ENCODE data around the gene EXOSC10. TPM values are rescaled to one million over a fixed set of nuclear protein-coding genes. Genes with fewer than 3 reads are reported as not detected.

The EXOSC10 gene
- total RNA-seq, 1 experiment from 2014 or later: 93.1 TPM

DNA sequence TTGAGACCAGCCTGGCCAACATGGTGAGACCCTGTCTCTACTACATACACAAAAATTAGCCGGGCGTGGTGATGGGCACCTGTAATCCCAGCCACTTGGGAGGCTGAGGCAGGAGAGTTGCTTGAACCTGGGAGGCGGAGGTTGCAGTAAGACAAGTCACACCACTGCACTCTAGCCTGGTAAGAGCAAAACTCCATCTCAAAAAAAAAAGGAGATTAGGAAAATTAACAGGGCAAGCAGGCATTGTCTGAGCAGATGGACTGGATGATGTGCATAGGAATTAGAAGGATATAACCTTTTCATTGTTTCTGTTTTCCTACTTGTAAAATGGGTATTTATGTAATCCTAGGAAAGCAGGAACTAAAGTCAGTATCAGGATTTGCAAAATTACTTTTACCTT is 71.7 kb downstream of the EXOSC10 start:
- no peak overlapping the region for H3K27ac ChIP-seq (ENCODE audit: low read length)
- BruUV-seq (replicated peaks): no TSS peak
- TF ChIP-seq, protein P1, sequence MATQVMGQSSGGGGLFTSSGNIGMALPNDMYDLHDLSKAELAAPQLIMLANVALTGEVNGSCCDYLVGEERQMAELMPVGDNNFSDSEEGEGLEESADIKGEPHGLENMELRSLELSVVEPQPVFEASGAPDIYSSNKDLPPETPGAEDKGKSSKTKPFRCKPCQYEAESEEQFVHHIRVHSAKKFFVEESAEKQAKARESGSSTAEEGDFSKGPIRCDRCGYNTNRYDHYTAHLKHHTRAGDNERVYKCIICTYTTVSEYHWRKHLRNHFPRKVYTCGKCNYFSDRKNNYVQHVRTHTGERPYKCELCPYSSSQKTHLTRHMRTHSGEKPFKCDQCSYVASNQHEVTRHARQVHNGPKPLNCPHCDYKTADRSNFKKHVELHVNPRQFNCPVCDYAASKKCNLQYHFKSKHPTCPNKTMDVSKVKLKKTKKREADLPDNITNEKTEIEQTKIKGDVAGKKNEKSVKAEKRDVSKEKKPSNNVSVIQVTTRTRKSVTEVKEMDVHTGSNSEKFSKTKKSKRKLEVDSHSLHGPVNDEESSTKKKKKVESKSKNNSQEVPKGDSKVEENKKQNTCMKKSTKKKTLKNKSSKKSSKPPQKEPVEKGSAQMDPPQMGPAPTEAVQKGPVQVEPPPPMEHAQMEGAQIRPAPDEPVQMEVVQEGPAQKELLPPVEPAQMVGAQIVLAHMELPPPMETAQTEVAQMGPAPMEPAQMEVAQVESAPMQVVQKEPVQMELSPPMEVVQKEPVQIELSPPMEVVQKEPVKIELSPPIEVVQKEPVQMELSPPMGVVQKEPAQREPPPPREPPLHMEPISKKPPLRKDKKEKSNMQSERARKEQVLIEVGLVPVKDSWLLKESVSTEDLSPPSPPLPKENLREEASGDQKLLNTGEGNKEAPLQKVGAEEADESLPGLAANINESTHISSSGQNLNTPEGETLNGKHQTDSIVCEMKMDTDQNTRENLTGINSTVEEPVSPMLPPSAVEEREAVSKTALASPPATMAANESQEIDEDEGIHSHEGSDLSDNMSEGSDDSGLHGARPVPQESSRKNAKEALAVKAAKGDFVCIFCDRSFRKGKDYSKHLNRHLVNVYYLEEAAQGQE (IDR thresholded peaks at IDR 0.05; ENCODE audit: insufficient read depth in 1 of 2, low read depth in 2 of 2, low read length in 1 of 2): no peak
- no peak for TF ChIP-seq TCF7L2 (IDR thresholded peaks at IDR 0.05; ENCODE audit: low read depth, low read length)
- no peak for TF ChIP-seq POLR2AphosphoS5 (IDR thresholded peaks at IDR 0.05; ENCODE audit: low read depth, low read length)
- TF ChIP-seq, protein P2, sequence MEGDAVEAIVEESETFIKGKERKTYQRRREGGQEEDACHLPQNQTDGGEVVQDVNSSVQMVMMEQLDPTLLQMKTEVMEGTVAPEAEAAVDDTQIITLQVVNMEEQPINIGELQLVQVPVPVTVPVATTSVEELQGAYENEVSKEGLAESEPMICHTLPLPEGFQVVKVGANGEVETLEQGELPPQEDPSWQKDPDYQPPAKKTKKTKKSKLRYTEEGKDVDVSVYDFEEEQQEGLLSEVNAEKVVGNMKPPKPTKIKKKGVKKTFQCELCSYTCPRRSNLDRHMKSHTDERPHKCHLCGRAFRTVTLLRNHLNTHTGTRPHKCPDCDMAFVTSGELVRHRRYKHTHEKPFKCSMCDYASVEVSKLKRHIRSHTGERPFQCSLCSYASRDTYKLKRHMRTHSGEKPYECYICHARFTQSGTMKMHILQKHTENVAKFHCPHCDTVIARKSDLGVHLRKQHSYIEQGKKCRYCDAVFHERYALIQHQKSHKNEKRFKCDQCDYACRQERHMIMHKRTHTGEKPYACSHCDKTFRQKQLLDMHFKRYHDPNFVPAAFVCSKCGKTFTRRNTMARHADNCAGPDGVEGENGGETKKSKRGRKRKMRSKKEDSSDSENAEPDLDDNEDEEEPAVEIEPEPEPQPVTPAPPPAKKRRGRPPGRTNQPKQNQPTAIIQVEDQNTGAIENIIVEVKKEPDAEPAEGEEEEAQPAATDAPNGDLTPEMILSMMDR (IDR thresholded peaks at IDR 0.05): no peak
- TF ChIP-seq SIN3A (IDR thresholded peaks at IDR 0.05; ENCODE audit: borderline replicate concordance, insufficient read depth, low read depth, low read length): no peak
- H3K4me3 ChIP-seq (ENCODE audit: low read depth in 2 of 2, low read length in 2 of 2): no peak overlapping the region
- ChIA-PET CTCF (no interaction called here), POLR2A (no interaction called here)
- ATAC-seq (no peak), DNase-seq (ENCODE audit: low read depth, low spot score) (no peak)
- no peaks in the 10 kb centered on the region for H3K27me3 ChIP-seq (ENCODE audit: control insufficient read depth, insufficient read depth, low read length)
- no peaks in the 10 kb centered on the region for H3K4me1 ChIP-seq (ENCODE audit: control insufficient read depth, insufficient read depth, low read length)
- H3K9me3 ChIP-seq (ENCODE audit: control insufficient read depth, insufficient read depth, low read depth, low read length): no peaks in the 10 kb centered on the region
- peaks cover 28% of the 10 kb centered on the region for H3K36me3 ChIP-seq (ENCODE audit: control insufficient read depth, insufficient read depth, low read length)
- intact Hi-C loops (cut with micrococcal nuclease; ENCODE audit: unreplicated experiment) (no loop called here), in situ Hi-C loops (cut with HindIII; ENCODE audit: low pct_unique_long_range_greater_than_20kb, low sequenced_read_pairs) (no loop called here)

DNA sequence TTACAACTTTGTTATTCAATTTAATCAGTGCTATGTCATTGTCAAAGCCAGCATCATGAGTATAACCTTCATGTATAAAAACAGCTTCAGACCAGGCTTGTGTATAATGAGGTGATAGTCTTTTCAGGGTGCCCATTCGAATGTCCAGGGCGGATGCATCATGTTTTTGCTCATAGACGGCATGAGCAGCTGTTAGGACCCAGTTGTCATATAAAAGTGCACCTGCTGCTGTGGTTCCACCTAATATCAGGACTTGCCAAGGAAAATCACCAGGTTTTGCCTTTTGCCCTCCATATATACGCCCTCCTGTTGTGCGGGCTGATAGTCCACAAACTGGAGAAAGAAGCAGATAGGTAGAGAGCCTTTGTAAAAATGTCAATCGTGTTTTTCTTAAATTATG is 72.4 kb downstream of the EXOSC10 start:
- ChIA-PET POLR2A (no interaction called here), CTCF (no interaction called here)
- Histone ChIP-seq H3K27me3 (ENCODE audit: control insufficient read depth, insufficient read depth, low read length) (no peaks in the 10 kb centered on the region), H3K4me1 (ENCODE audit: control insufficient read depth, insufficient read depth, low read length) (no peaks in the 10 kb centered on the region), H3K9me3 (ENCODE audit: control insufficient read depth, insufficient read depth, low read depth, low read length) (no peaks in the 10 kb centered on the region), H3K27ac (ENCODE audit: low read length) (no peak overlapping the region), H3K4me3 (ENCODE audit: low read depth in 2 of 2, low read length in 2 of 2) (no peak overlapping the region), H3K36me3 (ENCODE audit: control insufficient read depth, insufficient read depth, low read length) (peaks cover 28% of the 10 kb centered on the region)
- no peak for TF ChIP-seq POLR2AphosphoS5 (IDR thresholded peaks at IDR 0.05; ENCODE audit: low read depth, low read length)
- TF ChIP-seq TCF7L2 (IDR thresholded peaks at IDR 0.05; ENCODE audit: low read depth, low read length): no peak
- TF ChIP-seq, protein P1 (IDR thresholded peaks at IDR 0.05; ENCODE audit: insufficient read depth in 1 of 2, low read depth in 2 of 2, low read length in 1 of 2): no peak
- no peak for TF ChIP-seq SIN3A (IDR thresholded peaks at IDR 0.05; ENCODE audit: borderline replicate concordance, insufficient read depth, low read depth, low read length)
- TF ChIP-seq, protein P2 (IDR thresholded peaks at IDR 0.05): no peak
- intact Hi-C loops (cut with micrococcal nuclease; ENCODE audit: unreplicated experiment) (no loop called here), in situ Hi-C loops (cut with HindIII; ENCODE audit: low pct_unique_long_range_greater_than_20kb, low sequenced_read_pairs) (no loop called here)
- no TSS peak for BruUV-seq (replicated peaks)
- no peak; the same call in 1 of the 2 replicates for ATAC-seq
- no peak for DNase-seq (ENCODE audit: low read depth, low spot score)
